PC-3 (cell line): ENCODE measurements around the gene TMEM132D.

Source experiments
- EZH2phosphoT487 ChIP-seq: fragments of 300-600 bp; sonication (generic); IDR thresholded peaks from 2 replicates; pipeline ENCODE4 v1.6.1; 2018; ENCODE audit warnings: mild to moderate bottlenecking, antibody characterized with exemption, low read length, borderline replicate concordance
- TF ChIP-seq, protein P1 (sequence below): fragments of 300-600 bp; sonication (generic); conservative IDR thresholded peaks from 2 replicates; pipeline ENCODE4 v1.5.1; 2017; ENCODE audit warnings: antibody characterized with exemption, low read depth, mild to moderate bottlenecking, low read length

DNA sequence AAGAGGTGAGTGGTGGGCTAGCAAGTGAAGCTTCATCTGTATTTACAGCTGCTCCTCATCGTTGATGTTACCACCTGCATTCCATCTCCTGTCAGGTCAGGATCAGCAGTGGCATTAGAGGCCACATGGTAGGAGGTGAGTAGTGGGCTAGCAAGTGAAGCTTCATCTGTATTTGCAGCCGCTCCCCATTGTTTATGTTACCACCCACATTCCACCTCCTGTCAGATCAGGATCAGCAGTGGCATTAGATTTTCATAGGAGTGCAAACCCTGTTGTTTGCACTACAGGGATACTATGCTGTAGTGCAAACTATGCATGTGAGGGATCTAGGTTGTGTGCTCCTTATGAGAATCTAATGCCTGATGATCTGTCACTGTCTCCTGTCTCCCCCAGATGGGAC, 531.5 kb downstream of the TMEM132D start:
- TF ChIP-seq, protein P1, sequence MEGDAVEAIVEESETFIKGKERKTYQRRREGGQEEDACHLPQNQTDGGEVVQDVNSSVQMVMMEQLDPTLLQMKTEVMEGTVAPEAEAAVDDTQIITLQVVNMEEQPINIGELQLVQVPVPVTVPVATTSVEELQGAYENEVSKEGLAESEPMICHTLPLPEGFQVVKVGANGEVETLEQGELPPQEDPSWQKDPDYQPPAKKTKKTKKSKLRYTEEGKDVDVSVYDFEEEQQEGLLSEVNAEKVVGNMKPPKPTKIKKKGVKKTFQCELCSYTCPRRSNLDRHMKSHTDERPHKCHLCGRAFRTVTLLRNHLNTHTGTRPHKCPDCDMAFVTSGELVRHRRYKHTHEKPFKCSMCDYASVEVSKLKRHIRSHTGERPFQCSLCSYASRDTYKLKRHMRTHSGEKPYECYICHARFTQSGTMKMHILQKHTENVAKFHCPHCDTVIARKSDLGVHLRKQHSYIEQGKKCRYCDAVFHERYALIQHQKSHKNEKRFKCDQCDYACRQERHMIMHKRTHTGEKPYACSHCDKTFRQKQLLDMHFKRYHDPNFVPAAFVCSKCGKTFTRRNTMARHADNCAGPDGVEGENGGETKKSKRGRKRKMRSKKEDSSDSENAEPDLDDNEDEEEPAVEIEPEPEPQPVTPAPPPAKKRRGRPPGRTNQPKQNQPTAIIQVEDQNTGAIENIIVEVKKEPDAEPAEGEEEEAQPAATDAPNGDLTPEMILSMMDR = no peak
- TF ChIP-seq EZH2phosphoT487 = no peak
